ENCODE results near the gene DNAH2.

DNAH2 gene

GRCh38 chr17:7880076-7880868 is 162.7 kb downstream of the DNAH2 start:
- DNase-seq: no peak

DNA sequence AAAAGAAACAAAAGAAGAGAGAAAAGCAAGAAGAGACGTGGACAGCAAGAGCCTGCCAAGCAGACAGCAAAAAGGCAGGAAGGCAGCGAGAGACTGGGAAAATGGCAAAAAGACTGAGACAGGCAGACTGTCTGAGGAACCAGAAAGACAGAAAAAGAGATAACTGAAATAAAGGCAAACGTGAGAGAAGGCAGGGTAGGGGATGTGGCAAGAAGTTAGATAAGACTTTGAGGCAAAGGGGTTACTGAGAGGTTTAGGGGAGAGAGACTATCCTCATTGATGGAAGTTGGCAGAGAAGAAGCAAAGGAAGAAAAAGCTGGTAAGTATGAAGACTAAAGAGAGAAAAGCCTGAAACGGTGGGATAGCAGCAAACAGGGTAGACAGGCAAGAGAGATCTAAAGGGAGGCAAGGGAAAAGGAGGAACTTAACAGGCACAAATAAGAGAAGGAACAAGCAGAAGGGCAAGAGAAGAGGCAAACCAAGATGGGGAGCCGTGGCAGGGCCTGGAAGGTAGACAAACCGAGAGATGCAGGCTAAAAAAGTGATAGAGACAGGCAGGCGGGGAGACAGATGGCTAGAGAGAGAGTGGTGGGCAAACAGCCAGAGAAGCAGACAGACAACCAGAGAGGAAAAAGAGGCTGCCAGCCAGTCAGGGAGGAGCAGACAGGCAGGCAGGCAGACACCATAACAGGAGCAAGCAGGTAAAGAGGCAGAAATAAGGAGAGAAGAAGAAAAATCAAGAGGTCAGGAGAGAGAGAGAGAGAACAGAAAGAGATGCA is 163.9 kb downstream of the DNAH2 start:
- DNase-seq: peak; percentile 22

- no peak for DNase-seq
Measured at GRCh38 chr17:7882068-7882467, 164.5 kb downstream of the DNAH2 start.

- DNase-seq: no peak
Measured at GRCh38 chr17:7882629-7883028, 165.1 kb downstream of the DNAH2 start.

Measured in fibroblast of skin of scalp (primary cell).